DMS79 (cell line): ENCODE data around the gene PDLIM7.

Source experiments
- DNase-seq: peaks from one replicate; lab custom pipeline; 2025; lab: John Stamatoyannopoulos, UW

The PDLIM7 gene

DNA sequence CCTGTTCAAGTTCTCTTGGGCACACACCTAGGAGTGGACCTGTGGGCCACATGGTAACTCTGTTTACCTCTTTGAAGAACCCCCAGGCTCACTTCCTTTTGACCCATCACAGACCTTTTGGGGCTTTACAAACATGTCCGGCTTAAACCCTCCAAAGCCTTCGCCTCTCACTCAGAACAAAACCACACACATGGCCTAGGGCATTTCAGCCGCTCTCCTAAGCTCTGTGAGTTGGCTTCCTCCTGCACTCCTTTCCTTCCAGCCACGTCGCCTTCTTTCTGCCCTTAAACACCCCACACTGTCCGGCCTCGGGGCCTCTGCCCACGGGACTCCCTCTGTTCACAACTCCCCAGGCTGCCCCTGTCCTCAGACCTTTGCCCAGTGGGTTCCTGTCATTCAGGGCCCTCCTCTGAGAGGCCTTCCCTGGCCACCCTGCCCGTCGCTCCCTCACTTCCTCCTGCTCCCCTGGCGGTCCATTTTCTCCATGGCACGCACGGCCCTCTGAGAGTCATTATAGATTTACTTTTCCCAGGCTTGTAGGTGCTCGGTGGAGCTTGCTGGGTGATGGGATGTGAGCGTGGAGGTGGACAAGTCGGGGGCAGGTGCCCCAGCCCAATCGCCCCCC lies 10.3 kb upstream of the PDLIM7 start:
- no peak for DNase-seq

DNA sequence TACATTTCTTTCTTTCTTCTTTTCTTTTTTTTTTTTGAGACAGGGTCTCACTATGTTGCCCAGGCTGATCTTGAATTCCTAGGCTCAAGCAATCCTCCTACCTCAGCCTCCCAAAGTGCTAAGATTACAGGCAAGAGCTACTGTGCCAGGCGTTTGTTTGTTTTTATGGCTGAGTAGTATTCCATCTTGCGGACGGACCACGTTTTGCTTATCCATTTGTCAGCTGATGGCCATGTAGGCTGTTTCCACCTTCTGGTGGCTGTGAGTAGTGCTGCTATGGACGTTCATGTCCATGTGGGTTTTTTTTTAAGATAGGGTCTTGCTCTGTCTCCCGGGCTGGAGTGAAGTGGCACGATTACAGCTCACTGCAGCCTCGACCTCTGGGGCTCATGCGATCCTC lies 9.8 kb upstream of the PDLIM7 start:
- DNase-seq = no peak

DNA sequence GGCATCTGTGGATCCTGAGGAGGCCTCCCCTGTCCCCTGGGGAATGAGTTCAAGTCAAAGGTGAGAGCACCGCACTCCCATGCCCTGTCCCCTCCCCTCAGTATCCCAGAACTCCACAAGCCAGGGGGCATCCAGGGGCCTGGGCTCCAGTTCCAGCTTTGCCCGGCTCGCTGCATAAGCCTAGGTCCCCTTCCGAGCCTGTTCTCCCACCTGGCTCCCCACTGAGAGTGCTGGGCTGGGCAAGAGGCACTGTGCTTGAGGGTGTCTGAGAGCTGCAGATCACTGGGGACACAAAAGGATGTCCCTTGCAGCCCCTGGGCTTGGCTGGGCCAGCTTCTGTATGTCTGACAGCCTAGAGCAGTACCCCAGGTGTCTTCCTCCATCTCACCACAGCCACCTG lies 7.7 kb upstream of the PDLIM7 start:
- DNase-seq = no peak

DNA sequence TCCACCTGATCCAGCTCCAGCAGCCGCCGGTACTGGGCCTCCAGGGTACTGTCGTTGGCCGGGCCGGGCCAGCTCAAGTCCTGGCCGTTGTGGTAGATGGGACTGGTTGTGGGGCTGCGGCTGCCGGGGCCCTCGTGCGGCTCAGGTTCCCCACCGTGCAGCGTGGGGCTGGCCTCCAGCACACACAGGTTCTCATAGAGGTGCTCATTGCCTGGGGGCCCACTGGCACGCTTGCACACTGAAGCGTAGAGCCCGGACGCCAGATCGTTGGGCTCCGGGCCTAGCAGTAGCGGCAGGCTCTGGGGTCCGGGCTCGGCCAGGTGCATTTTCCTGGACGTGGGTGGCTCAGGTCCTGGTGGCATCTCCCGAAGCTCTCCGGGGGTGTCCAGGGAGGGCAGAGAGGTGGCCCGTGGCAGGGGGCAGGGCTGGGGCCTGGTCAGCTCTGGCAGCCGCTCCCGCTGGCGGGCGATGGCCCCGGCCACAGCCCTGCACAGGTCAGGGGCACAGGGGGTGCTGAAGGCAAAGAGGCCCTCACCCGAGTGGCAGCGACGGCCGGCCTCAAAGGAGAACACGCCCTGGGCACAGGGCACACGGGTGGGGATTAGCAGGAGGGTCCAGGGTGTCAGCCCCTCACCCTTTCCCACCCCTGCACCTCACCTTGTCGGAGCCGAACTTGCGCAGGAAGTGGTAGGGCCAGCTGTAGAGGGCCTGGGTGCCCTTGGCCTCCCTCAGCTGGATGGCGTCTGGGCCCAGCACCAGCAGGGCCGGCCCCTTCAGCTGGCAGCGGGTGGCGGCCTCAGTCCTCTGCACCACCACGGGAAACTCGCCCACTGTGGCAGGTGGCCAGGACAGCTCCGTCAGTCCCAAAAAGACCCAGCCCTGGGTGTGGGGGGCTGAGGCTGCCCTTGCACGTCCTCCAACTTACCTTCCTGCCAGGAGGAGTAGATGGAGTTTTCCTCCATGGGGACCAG lies 7.0 kb upstream of the PDLIM7 start:
- DNase-seq = no peak

DNA sequence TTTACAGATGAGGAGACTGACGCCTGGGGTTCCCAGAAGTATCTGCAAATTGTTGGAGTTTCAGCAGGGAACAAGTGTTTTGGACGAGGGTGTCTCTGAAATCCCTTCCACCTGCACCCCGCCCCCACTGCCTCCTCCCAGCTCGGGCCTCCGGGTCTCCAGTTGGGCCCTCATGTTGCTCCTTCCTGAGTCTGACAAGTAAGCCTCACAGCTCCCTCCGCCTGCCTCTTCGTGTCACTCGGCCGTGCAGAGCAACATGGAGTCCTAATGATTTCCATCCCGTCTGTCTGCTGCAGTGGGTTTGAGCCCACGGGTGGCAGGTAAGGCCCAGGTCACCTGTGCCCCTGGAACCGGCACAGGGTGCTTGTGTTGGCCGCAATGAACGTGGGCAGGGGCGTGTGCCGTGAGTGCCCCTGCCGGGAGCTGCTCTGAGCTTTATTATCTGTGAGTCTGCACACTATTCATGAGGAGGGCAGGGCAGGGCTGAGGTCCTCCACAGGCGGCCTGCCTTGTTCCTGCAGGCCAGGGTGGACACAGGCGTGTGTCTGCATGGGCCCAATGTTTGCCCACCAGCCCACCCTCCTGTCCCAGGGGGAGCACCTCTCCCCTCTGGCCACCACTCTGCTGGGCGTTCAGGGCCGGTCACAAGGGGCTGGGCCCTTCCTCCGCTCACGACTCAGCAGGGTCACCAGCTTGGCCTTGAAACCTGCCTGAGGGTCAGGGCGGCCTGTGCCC lies 6.1 kb upstream of the PDLIM7 start:
- DNase-seq = no peak

DNA sequence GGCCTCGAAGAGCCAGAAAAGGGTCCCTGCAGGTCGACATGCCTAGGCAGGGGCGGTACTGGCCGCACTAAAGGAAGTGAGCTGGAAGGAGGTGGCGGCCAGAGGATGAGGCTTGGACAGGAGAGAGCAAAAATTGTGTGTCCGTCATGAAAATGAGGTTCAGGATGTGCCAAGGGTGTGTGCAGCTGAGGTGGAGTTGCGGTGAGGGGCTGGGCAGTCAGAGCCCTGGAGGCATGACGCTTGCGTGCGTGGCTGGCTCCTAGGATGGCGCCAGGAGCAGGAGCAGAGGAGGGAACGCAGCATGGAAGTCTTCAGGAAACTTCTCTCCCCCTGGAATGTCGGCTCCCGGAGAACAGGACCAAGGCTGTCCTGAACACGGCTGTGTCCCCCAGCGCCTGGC lies 5.5 kb upstream of the PDLIM7 start:
- no peak for DNase-seq

DNA sequence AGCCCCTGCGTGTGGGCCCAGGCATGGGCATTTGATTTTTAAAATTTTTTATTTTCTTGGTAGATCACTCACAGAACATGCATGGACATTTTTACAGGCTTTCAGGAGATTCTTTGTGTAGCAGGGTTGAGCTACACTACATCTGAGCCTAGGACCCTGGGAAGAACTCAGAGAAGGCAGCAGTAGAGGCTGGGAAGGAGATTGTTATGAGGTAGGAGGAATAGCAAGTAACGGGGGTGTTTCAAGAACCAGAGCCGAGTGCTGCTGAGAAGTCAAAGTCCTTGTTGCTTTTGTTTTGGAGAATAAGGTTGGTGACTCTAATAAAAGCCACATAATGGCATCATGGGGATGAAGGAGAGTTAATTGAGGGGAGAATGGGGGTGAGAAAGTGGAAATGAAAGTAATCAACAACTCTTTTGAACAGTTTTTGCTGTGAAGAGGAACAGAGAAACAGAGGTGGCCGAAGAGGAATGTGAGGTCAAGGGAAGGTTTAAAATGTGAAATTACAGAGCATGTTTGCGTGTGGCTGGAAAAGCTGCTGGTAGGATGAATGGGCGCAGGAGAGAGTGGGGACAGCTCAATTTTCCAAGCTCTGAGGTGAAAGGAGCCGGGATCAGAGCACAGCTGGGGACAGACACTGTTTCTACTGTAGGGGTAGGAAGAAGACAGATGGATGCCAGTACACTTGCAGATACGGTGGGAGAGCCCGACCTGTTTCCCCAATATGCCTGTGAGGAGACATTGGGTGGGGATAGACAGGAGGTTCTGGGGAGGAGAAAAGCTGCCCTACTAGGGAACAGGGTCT lies 4.7 kb upstream of the PDLIM7 start:
- no peak for DNase-seq

DNA sequence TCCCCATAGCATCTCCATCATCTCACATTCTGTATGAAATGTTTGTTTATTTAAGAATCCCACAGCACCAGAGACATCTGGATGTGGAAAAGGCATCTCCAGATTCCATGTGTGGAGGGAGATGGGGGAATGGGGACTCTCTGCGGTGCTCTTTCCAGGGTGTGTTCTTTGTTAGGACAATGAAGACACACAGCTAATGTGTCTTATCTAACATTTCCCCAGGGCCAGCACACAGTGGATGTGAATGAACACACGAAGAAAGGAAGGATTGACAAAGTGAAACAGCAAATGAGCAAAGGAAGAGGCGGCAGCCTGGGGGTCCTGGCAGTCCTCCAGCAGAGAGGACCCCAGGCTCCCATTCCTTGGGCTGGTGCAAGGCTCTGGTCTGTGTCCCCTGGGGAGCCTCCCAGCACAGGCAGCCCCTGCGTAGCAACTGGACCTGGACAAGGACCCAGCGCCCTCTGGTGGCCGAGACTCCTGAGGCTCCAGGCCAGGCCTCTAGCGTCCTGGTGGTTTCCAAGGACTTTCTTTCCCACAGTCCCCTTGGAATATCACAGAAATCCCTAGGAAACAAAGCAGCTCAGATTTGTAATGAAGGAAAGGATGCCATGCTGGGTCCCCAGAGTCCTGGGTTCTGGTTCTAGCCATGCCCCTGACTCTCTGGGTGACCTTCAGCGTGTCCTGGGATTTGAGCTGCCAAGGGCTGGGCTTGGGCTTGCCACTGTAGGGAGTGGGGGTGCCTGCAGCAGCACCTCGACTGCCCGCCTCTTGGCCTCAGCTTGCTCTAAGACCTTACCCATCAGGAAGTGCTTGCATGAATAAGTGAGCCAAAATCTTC lies 3.5 kb upstream of the PDLIM7 start:
- DNase-seq = no peak

DNA sequence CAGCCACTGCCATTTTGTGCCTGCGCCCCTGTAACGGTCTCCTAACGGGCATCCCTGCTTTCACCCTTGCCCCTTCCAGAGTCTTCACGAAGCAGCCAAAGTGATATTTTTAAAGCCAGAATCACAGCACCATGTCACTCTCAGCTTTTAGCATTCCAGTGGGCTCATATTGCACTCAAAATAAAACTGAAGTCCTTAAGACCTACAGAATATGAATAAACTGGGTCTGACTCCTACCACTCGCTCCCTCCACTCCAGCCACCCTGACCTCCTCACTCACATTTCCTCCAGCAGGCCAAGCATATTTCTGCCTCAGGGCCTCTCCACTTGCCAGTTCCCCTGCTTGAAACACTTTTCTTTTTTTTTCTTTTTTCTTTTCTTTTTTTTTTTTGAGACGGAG lies 2.4 kb upstream of the PDLIM7 start:
- DNase-seq = no peak

DNA sequence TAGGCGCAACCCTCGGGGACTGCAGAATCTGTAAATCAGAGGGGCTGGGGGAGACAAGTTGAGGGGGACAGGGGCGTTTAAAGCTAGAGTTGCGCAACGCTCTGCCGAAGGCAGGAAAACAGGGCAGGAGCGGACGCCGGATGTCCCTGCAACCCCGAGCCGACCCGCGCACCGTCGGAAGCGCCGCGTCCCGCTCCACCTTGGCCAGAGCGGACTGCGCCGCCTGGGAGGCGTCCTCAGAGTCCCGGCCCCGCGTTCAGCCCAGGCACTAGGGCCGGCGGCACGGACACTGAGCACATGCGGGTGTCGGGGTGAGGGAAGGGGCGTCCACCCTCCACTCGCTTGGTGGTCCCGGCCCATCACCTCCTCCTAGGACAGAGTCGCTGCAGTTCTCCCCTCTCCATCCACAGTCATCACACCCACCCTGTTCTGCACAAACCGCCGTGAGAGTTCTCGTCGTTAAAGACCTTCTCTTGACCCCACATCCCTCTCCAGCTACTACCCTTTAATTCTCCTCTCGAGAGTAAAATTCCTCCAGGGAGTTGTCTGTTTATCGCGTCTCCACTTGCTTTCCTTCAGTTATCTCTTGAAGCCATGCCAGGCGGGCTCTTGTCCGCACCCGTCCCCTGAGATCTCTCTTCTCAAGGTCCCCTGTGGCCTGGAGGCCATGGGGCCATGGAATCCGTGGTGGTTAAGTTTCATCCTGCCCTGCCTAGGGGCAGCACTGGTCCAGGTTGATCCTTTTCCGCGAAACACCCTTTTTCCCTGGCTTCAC lies 796 bp upstream of the PDLIM7 start:
- no peak for DNase-seq

DNA sequence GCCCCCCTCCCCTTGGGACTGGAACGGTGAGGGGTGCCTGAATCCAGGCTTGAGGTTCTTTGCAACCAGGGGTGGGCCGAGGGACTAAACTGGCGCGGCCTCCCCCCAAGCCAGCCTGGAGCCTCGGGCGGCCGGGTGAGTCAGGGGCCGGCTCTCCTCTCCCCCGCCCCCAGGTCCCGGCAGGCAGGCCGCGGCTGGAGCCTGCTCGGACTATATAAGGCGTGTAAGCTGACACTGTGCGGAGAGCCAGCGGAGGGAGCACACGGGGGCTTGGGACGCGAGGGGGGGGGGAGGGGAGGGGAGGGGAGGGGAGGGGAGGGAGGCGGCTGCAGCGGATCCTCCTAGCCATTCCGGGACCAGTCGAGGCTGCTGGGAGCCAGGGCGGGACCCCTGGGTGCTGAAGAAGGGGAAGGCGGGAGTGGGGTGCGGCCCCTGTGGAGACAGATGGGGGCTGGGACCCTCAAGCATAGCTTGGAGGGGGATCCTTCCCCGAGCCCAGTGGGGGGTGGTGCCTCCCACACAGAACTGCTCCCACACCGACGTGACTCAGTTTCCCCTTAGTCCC lies 595 bp downstream of the PDLIM7 start:
- DNase-seq = peak; percentile 33

DNA sequence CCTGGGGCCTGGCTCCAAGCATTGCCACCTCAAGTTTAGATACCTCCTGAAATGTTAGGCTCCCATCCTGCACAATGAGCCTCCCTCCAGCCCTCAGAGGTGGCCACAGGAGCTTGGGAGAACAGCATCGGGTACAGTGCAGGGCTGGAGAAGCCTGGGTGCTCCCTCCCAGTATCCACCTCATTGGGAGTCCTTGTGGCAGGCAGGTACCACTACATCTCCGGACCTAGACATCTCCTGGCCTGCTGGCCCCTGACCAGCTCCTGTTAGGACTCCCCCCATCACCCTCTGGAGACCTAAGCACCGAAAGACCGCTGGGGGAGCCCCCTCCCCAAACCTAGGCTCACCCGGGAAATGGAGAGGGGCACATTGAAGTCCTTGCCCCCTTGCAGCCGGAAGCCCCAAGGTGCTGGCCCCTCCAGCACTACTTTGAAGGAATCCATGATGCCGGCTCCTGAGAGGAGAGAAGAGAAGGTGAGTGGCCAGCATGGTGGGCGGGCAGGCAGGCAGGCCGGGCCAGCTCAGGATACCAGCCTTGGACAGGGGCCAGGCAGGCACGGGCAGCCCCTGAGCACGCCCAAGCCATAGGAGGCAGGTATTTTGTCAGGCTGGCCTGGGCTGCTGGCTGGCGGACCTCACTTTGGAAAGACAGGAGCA lies 1.2 kb downstream of the PDLIM7 start:
- no peak for DNase-seq

DNA sequence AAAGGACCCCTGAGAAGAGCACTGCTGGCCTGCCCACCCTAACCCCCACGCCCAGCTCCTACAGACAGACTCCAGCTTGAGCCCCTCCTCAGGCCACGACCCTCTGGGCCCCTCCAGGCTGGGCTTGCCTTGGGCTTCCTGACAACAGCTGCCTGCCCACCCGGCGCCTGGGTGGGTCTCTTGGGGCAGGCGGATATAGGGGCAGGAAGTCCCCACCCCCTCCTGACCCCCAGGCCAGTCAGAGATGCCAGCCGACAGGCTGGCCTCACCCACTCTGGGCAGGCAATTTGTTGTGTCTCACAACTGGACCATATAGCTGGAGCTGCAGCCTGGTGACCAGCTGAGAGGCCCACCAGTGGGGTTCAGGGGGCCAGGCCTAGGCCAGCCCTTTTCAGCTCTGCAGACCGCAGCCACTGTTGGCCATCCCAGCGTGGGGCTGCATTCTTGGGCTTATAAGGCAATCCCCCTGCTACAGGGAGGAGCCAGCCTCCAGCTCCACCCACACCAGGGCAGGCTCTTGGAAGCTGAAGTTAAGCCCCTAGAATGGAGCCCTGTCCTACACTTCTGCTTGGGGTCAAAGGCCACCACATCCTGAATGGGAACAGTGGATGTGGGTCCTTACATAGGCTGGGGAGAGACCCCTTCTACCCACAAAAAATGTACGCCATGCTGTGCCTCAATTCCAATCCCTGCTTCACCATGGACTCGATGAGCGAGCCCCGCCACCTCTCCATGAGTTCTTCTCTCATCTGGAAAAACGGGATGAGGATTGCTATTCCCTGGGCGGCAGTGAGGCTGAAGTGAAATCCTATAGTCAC lies 2.0 kb downstream of the PDLIM7 start:
- DNase-seq = no peak

DNA sequence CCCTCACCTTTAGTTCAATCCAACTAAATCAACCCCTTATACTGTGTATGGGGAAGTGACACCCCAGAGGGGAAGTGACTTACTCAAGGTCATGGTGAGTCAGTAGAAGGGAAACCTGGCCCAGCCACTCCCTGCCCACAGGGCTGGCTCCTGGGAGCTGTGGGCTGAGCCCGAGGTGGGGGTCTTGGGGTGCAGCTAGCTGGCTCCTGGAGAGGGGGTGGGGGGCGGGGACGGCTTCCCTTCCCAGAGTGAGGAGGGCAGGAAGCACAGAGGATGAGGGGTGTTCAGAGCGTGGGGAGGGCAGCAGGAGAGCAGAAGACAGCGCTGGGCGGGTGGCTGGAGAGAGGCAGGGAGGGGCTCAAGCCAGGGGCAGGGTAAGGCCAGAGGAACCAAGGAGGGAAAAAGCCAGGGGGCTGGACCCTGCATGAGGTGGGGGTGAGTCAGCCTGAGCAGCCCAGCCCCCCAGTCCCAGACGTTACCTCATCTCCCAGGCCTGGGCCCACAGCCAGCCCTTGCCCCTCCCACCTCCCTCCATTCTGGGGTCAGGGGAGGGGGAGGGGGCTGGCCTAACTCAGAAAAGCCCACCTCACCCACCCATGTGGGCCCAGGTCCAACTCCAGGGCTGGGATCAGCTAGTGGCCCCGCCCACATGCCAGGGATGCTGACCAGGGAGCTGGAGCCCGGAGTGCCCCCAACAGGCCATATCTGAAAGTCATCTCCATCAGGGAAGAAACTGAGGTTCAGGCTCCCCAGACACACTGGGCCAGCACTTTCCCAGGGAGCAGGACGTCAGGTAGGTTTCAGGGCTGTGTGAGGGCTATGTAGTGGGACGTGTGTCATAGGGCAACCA lies 2.8 kb downstream of the PDLIM7 start:
- no peak for DNase-seq

DNA sequence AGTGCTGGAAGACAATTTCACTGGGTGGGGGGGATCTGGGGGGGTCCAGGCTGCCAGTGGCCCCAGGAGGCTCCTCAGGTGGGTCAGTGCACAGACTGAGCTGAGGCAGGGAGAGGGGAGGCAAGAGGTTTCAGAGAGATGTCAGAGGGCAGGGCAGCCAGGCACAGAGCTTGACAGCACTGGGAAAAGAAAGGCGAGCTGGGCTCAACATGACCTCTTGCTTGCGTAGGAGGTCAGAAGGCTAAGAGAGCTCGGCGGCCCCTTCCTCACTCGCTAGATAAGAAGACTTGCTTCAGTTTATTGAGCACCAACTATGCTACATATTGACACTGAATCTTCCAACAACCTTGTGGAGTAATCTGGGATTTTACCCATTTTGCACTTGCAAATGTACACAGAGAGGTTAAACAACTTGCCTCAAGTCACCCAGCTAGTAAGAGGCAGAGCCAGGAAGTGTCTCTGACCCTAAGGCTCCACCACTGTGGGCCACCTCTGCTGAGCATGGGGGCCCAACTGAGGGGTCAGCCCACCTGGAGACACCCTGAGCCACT lies 3.5 kb downstream of the PDLIM7 start:
- no peak for DNase-seq

DNA sequence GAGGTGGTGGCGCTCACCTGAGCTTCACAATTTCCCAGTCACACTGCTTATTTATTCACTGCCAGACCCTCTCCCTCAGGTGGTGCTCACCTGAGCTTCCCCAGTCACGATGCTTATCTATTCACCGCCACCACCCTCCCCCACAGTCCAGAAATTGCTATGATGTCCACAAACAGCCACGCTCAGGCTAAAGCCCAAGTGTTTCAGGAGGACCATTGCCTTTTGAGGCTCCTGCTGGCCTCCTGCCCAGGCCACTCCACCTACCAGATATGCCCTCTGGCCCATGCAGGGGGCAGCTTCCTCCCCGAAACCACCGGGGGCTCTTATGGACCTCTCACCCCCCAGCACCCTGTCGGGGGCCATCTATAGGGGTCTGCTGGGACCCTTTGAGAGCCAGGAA lies 4.6 kb downstream of the PDLIM7 start:
- no peak for DNase-seq
